ENCODE data around the gene DIAPH1.

Gene DIAPH1

DNA sequence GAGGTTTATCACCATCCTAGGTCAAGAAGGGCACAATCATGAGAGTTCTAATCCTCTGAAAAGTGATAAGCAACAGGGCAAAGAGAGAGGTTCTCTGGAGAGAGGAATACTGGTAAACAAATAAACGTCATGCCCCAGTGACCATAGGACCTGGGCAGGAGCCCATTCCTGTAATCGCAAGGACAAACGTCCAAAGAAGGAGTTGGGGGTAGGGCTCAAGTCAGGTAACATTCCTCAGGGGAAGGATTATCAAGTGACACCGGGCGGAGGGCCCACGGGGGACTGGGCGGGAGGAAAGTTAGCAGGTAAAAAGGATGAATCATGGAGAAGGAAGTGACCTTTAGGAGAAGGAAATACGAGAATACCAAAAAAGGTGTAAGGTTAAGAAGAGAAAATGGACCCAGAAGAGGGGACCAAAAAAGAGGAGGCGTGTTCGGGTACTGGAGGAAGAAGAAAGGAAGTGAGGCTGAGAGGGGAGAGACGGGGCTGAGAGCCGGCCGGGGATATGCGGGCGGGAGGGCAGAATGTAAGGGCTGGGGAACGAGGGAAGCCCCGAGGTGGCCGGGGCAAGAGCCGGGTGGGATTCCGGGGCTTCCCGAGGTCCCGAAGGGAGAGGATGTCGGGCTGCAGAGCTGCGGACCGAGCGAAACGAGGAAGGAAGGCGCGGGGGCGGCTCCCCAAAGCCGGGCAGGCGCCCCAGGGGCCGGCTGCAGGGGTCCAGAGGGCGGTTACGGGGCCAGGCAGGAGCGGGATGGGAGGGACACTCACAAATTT, 583 bp downstream of the DIAPH1 start:
- no peak for TF ChIP-seq ZFX (IDR thresholded peaks at IDR 0.05; ENCODE audit: borderline replicate concordance)
- TF ChIP-seq, protein P1, sequence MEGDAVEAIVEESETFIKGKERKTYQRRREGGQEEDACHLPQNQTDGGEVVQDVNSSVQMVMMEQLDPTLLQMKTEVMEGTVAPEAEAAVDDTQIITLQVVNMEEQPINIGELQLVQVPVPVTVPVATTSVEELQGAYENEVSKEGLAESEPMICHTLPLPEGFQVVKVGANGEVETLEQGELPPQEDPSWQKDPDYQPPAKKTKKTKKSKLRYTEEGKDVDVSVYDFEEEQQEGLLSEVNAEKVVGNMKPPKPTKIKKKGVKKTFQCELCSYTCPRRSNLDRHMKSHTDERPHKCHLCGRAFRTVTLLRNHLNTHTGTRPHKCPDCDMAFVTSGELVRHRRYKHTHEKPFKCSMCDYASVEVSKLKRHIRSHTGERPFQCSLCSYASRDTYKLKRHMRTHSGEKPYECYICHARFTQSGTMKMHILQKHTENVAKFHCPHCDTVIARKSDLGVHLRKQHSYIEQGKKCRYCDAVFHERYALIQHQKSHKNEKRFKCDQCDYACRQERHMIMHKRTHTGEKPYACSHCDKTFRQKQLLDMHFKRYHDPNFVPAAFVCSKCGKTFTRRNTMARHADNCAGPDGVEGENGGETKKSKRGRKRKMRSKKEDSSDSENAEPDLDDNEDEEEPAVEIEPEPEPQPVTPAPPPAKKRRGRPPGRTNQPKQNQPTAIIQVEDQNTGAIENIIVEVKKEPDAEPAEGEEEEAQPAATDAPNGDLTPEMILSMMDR (IDR thresholded peaks at IDR 0.05) = no peak
- peak overlapping the region; percentile 96 for H3K27ac ChIP-seq

DNA sequence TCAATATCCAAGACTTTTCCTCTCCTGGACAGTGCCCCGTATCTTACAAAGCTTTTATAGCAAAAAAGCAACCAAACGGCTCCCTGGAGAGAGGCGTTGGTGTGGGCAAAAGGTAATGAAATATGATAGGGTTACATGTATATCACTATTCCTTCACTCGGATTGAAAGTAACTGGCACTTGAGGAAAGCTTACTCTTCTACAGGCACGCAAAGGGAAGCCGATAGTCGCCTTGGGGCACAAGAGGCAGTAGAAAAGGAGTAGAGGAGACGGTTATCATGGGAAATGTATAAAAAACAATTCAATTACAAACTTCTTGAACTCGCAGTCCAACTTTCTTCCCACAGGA, 1.1 kb downstream of the DIAPH1 start:
- peak overlapping the region; percentile 96 for H3K27ac ChIP-seq
- TF ChIP-seq ZFX (IDR thresholded peaks at IDR 0.05; ENCODE audit: borderline replicate concordance) = no peak
- TF ChIP-seq, protein P1 (IDR thresholded peaks at IDR 0.05) = no peak

- peak overlapping the region; percentile 96 for H3K27ac ChIP-seq
- TF ChIP-seq, protein P1 (IDR thresholded peaks at IDR 0.05) = no peak
- TF ChIP-seq ZFX (IDR thresholded peaks at IDR 0.05; ENCODE audit: borderline replicate concordance) = no peak
Observed at GRCh38 chr5:141617128-141617527, 1.7 kb downstream of the DIAPH1 start.

DNA sequence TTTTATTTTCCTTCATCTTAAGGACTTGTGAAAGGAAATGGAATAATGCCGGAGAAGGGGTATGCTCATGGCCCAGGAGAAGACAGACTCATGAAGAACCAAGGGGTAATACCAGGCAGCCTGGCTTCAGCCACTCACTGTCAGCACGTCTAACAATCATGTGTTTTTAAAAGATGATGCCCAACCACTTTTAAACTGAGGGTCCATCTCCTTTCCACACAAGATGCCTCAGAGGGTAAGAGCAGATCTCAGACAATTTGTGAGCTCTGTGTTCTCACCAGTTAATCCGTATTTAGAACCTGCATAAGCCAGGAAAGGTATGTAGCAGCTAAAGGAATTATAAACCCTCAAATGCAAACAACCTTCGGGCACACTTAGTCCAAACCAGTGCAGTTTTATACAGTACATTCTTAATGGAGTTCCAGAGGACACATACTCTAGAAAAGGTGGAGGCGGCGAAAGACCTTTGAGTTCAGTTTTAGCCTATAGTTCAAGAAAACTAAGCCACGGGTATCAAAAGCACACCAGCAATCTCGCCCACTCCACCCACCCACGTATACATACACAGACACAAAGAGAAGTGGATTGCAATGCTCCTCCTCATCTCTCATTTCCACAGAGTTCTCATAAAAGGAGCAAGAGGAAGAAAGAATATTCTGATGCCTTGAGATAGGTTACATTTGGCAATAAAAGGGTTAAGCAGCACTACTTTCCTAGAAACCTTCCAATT, 2.6 kb downstream of the DIAPH1 start:
- TF ChIP-seq, protein P1 (IDR thresholded peaks at IDR 0.05) = no peak
- TF ChIP-seq ZFX (IDR thresholded peaks at IDR 0.05; ENCODE audit: borderline replicate concordance) = no peak
- H3K27ac ChIP-seq = no peak overlapping the region

GRCh38 chr5:141613344-141613743, 5.5 kb downstream of the DIAPH1 start:
- TF ChIP-seq, protein P1 (IDR thresholded peaks at IDR 0.05) = no peak
- TF ChIP-seq ZFX (IDR thresholded peaks at IDR 0.05; ENCODE audit: borderline replicate concordance) = no peak
- H3K27ac ChIP-seq = no peak overlapping the region

DNA sequence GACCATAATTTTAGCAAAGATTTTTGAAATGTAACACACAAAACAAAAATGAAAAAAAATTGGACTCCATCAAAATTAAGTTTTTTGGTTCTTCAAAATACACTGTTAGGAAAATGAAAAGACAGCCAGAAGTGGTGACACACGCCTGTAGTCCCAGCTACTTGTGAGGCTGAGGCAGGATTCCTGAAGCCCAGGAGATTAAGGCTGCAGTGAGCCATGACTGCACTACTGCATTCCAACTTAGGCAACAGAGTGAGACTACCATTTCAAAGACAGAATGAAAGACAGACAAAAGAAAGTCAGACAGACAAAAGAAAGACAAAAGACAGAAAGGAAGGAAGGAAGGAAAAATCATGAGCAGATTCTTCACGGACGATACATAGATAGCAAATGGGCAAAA, 7.5 kb downstream of the DIAPH1 start:
- TF ChIP-seq, protein P1 (IDR thresholded peaks at IDR 0.05) = no peak
- no peak for TF ChIP-seq ZFX (IDR thresholded peaks at IDR 0.05; ENCODE audit: borderline replicate concordance)
- H3K27ac ChIP-seq = no peak overlapping the region

DNA sequence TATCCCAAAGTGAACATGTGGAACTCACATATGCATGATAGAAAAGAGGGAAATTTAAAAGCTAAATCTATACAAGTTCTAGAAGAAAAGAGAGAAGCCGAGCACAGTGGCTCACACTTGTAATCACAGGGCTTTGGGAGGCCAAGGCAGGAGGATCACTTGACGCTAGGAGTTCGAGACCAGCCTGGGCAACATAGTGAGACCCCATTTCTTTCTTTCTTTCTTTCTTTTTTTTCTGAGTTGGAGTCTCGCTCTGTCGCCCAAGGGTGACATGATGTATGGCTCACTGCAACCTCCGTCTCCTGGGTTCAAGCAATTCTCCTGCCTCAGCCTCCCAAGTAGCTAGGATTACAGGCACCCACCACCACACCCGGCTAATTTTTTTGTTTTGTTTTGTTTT, 8.9 kb downstream of the DIAPH1 start:
- peak overlapping the region; percentile 56 for H3K27ac ChIP-seq

All from 22Rv1 (cell line).